ENCODE data around the gene PLA2G2F. TPM values are rescaled to one million over a fixed set of nuclear protein-coding genes. Genes with fewer than 3 reads are reported as not detected.
A peak's percentile ranks its signal among the peaks of the same experiment; 100 is the strongest.

PLA2G2F gene
- total RNA-seq, 1 experiment from 2014 or later: not detected

DNA sequence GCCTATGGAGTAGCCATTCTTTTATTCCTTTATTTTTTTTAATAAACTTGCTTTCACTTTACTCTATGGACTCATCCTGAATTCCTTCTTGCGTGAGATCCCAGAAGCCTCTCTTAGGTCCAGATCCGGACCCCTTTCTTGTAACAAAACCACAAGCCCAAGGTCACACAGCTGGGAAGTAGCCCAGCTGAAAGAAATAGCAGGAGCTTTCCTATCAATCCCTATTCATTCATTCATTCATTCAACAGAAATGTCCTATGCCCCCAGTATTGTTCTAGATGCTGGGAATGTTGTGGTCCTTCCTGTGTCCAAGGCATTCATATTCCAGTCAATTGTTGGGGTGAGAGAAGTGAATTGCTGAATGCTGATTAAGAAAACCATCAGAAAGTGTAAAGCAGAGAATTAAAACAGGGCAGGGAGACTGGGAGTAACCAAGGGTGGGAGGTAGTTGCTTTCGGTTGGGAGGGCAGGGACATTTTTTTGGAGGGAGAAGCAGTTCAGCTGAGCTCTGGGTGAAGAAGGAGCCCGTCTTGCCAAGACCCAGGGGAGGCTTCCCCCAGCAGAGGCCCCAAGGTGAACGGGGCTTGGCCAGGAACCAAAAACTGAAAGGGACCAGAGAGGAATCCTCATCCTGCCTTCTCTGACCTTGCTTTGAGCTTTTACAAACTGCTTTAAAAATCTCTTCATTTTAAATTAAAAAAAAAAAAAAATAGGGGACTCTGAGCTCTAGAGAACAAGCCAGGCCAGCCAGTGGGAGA, 30.6 kb upstream of the PLA2G2F start:
- ChIA-PET POLR2A (interaction anchor here (0.6 kb wide), 1 partner anchor 123 kb away, joined by 3 read pairs; no protein-coding TSS in a partner anchor), CTCF (interaction anchor here (1.2 kb wide), 2 partner anchors 45 to 134 kb away, joined by 3 to 4 read pairs; no protein-coding TSS in a partner anchor)
- Mint-ChIP-seq H3K9me3 (peaks cover 22% of the 10 kb centered on the region), H3K27me3 (ENCODE audit: low read depth) (no peaks in the 10 kb centered on the region; the same call in 1 of the 2 replicates), H3K27ac (peak overlapping the region; percentile 33; the same call in 1 of the 2 replicates), H3K4me1 (peaks cover 24% of the 10 kb centered on the region), H3K36me3 (peaks cover 6% of the 10 kb centered on the region), H3K4me3 (no peak overlapping the region)
- TF ChIP-seq ZNF219 (CRISPR knock-in tag; IDR thresholded peaks at IDR 0.05; ENCODE audit: borderline replicate concordance) (no peak), ZNF263 (CRISPR knock-in tag; IDR thresholded peaks at IDR 0.05; ENCODE audit: low read depth) (no peak), NR1H2 (CRISPR knock-in tag; IDR thresholded peaks at IDR 0.05) (no peak), PREB (CRISPR knock-in tag; IDR thresholded peaks at IDR 0.05; ENCODE audit: borderline replicate concordance) (no peak), CREB1 (CRISPR knock-in tag; IDR thresholded peaks at IDR 0.05) (no peak), NFYB (CRISPR knock-in tag; conservative IDR thresholded peaks at IDR 0.05; ENCODE audit: low read depth) (no peak), CBFB (CRISPR knock-in tag; IDR thresholded peaks at IDR 0.05; ENCODE audit: low read depth) (no peak), ZBTB21 (CRISPR knock-in tag; IDR thresholded peaks at IDR 0.05; ENCODE audit: borderline replicate concordance) (no peak), E2F1 (CRISPR knock-in tag; IDR thresholded peaks at IDR 0.05) (no peak), ATF3 (CRISPR knock-in tag; conservative IDR thresholded peaks at IDR 0.05) (no peak), RORB (CRISPR knock-in tag; IDR thresholded peaks at IDR 0.05) (no peak)
- TF ChIP-seq, protein P1, sequence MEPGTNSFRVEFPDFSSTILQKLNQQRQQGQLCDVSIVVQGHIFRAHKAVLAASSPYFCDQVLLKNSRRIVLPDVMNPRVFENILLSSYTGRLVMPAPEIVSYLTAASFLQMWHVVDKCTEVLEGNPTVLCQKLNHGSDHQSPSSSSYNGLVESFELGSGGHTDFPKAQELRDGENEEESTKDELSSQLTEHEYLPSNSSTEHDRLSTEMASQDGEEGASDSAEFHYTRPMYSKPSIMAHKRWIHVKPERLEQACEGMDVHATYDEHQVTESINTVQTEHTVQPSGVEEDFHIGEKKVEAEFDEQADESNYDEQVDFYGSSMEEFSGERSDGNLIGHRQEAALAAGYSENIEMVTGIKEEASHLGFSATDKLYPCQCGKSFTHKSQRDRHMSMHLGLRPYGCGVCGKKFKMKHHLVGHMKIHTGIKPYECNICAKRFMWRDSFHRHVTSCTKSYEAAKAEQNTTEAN (CRISPR knock-in tag; IDR thresholded peaks at IDR 0.05): no peak
- TF ChIP-seq, protein P2, sequence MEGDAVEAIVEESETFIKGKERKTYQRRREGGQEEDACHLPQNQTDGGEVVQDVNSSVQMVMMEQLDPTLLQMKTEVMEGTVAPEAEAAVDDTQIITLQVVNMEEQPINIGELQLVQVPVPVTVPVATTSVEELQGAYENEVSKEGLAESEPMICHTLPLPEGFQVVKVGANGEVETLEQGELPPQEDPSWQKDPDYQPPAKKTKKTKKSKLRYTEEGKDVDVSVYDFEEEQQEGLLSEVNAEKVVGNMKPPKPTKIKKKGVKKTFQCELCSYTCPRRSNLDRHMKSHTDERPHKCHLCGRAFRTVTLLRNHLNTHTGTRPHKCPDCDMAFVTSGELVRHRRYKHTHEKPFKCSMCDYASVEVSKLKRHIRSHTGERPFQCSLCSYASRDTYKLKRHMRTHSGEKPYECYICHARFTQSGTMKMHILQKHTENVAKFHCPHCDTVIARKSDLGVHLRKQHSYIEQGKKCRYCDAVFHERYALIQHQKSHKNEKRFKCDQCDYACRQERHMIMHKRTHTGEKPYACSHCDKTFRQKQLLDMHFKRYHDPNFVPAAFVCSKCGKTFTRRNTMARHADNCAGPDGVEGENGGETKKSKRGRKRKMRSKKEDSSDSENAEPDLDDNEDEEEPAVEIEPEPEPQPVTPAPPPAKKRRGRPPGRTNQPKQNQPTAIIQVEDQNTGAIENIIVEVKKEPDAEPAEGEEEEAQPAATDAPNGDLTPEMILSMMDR (IDR thresholded peaks at IDR 0.05): no peak
- DNase-seq (ENCODE audit: low spot score): no peak
- ATAC-seq: no peak

DNA sequence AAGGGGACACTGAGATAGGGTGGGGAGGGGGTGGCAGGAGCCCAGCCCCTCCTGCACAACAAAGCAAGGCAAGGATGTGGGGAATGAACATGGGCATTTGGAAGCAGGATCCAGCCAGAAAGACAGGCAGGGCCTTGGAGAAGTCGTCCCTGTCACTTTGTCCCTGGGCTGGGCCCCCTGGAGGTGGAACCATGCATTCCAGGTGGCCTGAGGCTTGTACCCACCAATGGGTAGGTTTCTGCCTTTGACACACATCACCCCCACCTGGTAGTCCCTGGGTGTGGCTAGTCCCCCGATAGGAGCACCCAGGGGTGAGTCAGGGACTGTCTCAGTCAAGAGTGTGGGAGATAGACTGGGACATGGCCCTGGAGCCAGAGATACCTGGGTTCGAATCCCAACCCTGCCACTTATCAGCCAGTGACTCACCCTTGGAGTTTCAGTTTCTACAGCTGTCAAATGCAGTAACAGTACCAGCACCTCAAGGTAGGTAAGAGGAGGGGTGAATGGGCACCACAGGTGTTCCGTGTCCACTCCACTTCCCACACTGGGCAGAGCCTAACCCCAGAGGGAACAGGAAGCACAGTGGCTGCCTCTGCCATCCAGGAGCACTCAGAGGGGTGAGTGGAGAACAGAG, 29.8 kb upstream of the PLA2G2F start:
- H3K27me3 Mint-ChIP-seq (ENCODE audit: low read depth): no peaks in the 10 kb centered on the region; the same call in 1 of the 2 replicates
- no peak overlapping the region for H3K27ac Mint-ChIP-seq
- peaks cover 29% of the 10 kb centered on the region for H3K4me1 Mint-ChIP-seq
- ChIA-PET POLR2A (no interaction called here), CTCF (interaction anchor here (1.2 to 2.0 kb wide), 3 partner anchors 43 to 135 kb away, joined by 3 to 7 read pairs (median 4); no protein-coding TSS in a partner anchor)
- no peak for DNase-seq (ENCODE audit: low spot score)
- peaks cover 6% of the 10 kb centered on the region for H3K36me3 Mint-ChIP-seq
- ATAC-seq: no peak
- peaks cover 18% of the 10 kb centered on the region for H3K9me3 Mint-ChIP-seq
- H3K4me3 Mint-ChIP-seq: no peak overlapping the region
- TF ChIP-seq RELA (CRISPR knock-in tag; IDR thresholded peaks at IDR 0.05; ENCODE audit: borderline replicate concordance) (no peak), JAZF1 (CRISPR knock-in tag; IDR thresholded peaks at IDR 0.05) (no peak), SMAD4 (CRISPR knock-in tag; IDR thresholded peaks at IDR 0.05) (no peak), ZNF263 (CRISPR knock-in tag; IDR thresholded peaks at IDR 0.05; ENCODE audit: low read depth) (no peak), ATF1 (CRISPR knock-in tag; IDR thresholded peaks at IDR 0.05) (no peak), ARID4B (CRISPR knock-in tag; IDR thresholded peaks at IDR 0.05; ENCODE audit: borderline replicate concordance) (no peak), ZNF416 (CRISPR knock-in tag; IDR thresholded peaks at IDR 0.05) (no peak), GTF2I (CRISPR knock-in tag; conservative IDR thresholded peaks at IDR 0.05) (no peak), FOXP1 (CRISPR knock-in tag; IDR thresholded peaks at IDR 0.05; ENCODE audit: borderline replicate concordance) (no peak), FOXJ3 (CRISPR knock-in tag; IDR thresholded peaks at IDR 0.05; ENCODE audit: borderline replicate concordance) (no peak)
- TF ChIP-seq, protein P3, sequence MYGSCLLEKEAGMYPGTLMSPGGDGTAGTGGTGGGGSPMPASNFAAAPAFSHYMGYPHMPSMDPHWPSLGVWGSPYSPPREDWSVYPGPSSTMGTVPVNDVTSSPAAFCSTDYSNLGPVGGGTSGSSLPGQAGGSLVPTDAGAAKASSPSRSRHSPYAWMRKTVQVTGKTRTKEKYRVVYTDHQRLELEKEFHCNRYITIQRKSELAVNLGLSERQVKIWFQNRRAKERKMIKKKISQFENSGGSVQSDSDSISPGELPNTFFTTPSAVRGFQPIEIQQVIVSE (CRISPR knock-in tag; IDR thresholded peaks at IDR 0.05; ENCODE audit: borderline replicate concordance): no peak
